ENCODE data around the gene RAVER2.

DNA sequence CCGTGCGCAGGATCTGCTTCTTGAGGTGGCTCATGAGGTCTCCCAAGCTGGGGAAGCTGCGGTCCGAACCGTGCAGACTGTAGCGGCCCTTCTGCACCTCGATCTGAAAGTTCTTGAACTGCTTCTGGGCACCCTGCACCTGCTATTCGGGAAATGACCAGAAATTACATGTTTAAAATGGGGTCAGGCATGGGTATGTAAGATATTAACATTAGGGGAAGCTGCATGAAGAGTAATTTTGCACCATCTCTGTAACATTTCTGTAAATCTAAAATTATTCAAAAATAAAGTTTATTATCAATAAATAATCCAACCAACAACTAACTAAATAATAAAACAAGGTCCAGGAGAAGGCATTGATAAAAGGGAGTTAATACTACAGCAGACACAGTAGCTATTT, 110.7 kb downstream of the RAVER2 start:
- TF ChIP-seq, protein P1, sequence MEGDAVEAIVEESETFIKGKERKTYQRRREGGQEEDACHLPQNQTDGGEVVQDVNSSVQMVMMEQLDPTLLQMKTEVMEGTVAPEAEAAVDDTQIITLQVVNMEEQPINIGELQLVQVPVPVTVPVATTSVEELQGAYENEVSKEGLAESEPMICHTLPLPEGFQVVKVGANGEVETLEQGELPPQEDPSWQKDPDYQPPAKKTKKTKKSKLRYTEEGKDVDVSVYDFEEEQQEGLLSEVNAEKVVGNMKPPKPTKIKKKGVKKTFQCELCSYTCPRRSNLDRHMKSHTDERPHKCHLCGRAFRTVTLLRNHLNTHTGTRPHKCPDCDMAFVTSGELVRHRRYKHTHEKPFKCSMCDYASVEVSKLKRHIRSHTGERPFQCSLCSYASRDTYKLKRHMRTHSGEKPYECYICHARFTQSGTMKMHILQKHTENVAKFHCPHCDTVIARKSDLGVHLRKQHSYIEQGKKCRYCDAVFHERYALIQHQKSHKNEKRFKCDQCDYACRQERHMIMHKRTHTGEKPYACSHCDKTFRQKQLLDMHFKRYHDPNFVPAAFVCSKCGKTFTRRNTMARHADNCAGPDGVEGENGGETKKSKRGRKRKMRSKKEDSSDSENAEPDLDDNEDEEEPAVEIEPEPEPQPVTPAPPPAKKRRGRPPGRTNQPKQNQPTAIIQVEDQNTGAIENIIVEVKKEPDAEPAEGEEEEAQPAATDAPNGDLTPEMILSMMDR (IDR thresholded peaks at IDR 0.05), result no peak
- no peak for TF ChIP-seq EZH2 (IDR thresholded peaks at IDR 0.05; ENCODE audit: borderline replicate concordance, insufficient read depth, low read depth, low read length, poor library complexity, severe bottlenecking)
